Body of pancreas (tissue), 4 donors: ENCODE measurements around the gene MEAF6. TPM values are rescaled to one million over a fixed set of nuclear protein-coding genes. Genes with fewer than 3 reads are reported as not detected.
A peak's percentile ranks its signal among the peaks of the same experiment; 100 is the strongest.

Experiments
- ATAC-seq: fragments of 150-250 bp; one replicate; pipeline ENCODE4 v1.9.1; 2016
- DNase-seq, 4 donors: peaks; one replicate each; pipeline ENCODE4 v3.0.0-alpha.2; 2019
- H3K27ac ChIP-seq, 4 donors: fragments of 200-600 bp; sonication (generic); 1 replicate in 3 of 4; 2 replicates in 1 of 4; pipeline versions ENCODE4 v1.5.1 to v1.6.1; 2016 to 2019; ENCODE audit warnings: mild to moderate bottlenecking in 1 of 4, mixed read lengths in 1 of 4, moderate library complexity in 1 of 4
- H3K27me3 ChIP-seq, 2 donors: fragments of 200-600 bp; sonication (generic); one replicate each; pipeline ENCODE4 v1.6.0; 2016; ENCODE audit warnings: mild to moderate bottlenecking in 1 of 2
- H3K36me3 ChIP-seq, 2 donors: fragments of 200-600 bp; sonication (generic); replicated peaks in 1 of 2; 2 replicates each; pipeline ENCODE4 v1.5.1; 2016; ENCODE audit warnings: low read depth in 2 of 2; ENCODE audit not compliant: insufficient read depth in 1 of 2
- H3K4me1 ChIP-seq: fragments of 200-600 bp; sonication (generic); one replicate; pipeline ENCODE4 v1.6.0; 2016
- H3K4me3 ChIP-seq, 2 donors: fragments of 200-600 bp; sonication (generic); 1 replicate in 1 of 2; 2 replicates in 1 of 2; pipeline ENCODE4 v1.5.1; 2016 to 2019
- H3K9me3 ChIP-seq, 3 donors: fragments of 200-600 bp; sonication (generic); 1 replicate in 2 of 3; 2 replicates in 1 of 3; pipeline ENCODE4 v1.5.1; 2016
- CTCF ChIP-seq, 7 experiments: fragments of 450-650 bp in 4 of 7; fragments of 200-600 bp in 3 of 7; sonication (generic) in 3 of 7; IDR thresholded peaks; one replicate each; pipeline ENCODE4 v1.5.1; 2016 to 2019; ENCODE audit warnings: antibody characterized with exemption in 7 of 7
- POLR2A ChIP-seq, 3 donors: fragments of 450-650 bp; IDR thresholded peaks; one replicate each; pipeline ENCODE4 v1.6.1; 2016; ENCODE audit warnings: antibody characterized with exemption in 3 of 3, mild to moderate bottlenecking in 2 of 3
- WGBS, 2 donors: methylation state at CpG; one replicate each; pipeline ENCODE4 v1.1.5; 2017; 5-methylcytosine and 5-hydroxymethylcytosine counted together
- intact Hi-C: fragments of 100-400 bp; cut with DNase I; formaldehyde crosslinking; loops from one replicate; pipeline ENCODE4 v1.15.1; 2023
- total RNA-seq, 2 donors: library from RNA; depleted of rRNA; stranded (reverse); fragments of >200 nt; gene quantifications; one replicate each; pipeline ENCODE4 v1.1.0, GENCODE V29; 2016

MEAF6 gene
- total RNA-seq, 2 donors from 2014 or later = 36.3 to 43.5 TPM

DNA sequence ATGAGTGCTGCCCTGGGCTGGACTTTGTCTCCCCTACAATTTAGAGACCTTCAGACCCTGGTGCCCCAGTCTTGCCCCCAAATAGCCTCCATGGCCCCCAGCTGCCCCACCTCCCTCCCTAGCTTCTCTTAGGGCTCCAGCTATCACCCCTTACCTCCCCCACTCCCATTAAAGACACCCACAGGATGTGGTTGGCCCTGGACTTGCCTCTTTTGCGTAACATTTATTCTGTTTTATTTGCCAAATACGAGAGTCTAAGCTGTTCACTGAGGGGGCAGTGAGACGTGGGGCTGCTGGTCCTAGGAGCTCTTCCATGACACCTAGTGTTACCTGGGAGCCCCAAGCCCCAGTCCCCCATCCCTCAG is 35.7 kb downstream of the MEAF6 start:
- intact Hi-C loops = no loop called here
- H3K36me3 ChIP-seq = peaks cover 21 to 26% of the 10 kb centered on the region in 2 donors
- H3K27me3 ChIP-seq = no peaks in the 10 kb centered on the region
- H3K4me1 ChIP-seq = peaks cover 82% of the 10 kb centered on the region
- no peak for DNase-seq
- no peaks in the 10 kb centered on the region for H3K9me3 ChIP-seq
- ATAC-seq = no peak
- TF ChIP-seq POLR2A (IDR thresholded peaks at IDR 0.05) (no peak), CTCF (IDR thresholded peaks at IDR 0.05) (no peak)
- peak overlapping the region; percentile 92 to 97 (median 96) for H3K27ac ChIP-seq
- 18 to 21% methylated on average over 3 of the region's 3 CpGs for WGBS, 2 donors
- no peak overlapping the region for H3K4me3 ChIP-seq

DNA sequence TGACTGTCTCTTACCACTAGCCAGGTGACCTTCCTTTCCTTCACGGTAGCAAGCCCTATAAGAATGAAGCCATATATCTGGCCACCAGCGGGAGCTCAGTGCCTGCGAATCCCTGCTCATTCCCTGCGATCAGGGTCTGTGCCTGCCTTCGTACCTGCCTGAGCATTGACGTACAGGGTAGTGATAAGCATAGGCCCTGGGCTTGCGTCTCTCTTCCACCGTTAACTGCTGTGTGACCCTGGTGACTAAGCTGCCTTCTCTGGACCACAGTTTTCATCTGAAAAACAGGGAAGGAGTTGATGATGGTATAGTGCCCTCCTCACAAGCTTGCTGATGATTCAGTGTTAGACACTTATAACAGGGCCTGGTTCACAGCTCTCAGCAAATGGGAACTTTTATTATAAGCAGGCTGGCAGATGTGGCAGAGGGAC is 36.1 kb downstream of the MEAF6 start:
- Histone ChIP-seq H3K9me3 (no peaks in the 10 kb centered on the region), H3K27me3 (no peaks in the 10 kb centered on the region), H3K4me1 (peaks cover 82% of the 10 kb centered on the region), H3K4me3 (no peak overlapping the region), H3K36me3 (peaks cover 21 to 26% of the 10 kb centered on the region in 2 donors), H3K27ac (peak overlapping the region; percentile 92 to 97 (median 96))
- ATAC-seq (no peak), DNase-seq (peak in 2 of 4 donors; percentile 21 to 29)
- intact Hi-C loops = no loop called here
- TF ChIP-seq POLR2A (IDR thresholded peaks at IDR 0.05) (no peak), CTCF (IDR thresholded peaks at IDR 0.05) (no peak)
- WGBS, 2 donors = 48 to 52% methylated on average over 8 of the region's 8 CpGs

GRCh38 chr1:37477946-37478345 is 36.6 kb downstream of the MEAF6 start:
- no peaks in the 10 kb centered on the region for H3K9me3 ChIP-seq
- WGBS, 2 donors = 70 to 74% methylated on average over 4 to 5 of the region's 5 CpGs
- H3K4me3 ChIP-seq = no peak overlapping the region
- TF ChIP-seq POLR2A (IDR thresholded peaks at IDR 0.05) (no peak), CTCF (IDR thresholded peaks at IDR 0.05) (no peak)
- intact Hi-C loops = no loop called here
- ATAC-seq (no peak), DNase-seq (peak in 2 of 4 donors; percentile 20 to 30)
- H3K36me3 ChIP-seq = peaks cover 20 to 23% of the 10 kb centered on the region in 2 donors
- H3K27ac ChIP-seq = peak overlapping the region; percentile 92 to 97 (median 96)
- peaks cover 82% of the 10 kb centered on the region for H3K4me1 ChIP-seq
- H3K27me3 ChIP-seq = no peaks in the 10 kb centered on the region

DNA sequence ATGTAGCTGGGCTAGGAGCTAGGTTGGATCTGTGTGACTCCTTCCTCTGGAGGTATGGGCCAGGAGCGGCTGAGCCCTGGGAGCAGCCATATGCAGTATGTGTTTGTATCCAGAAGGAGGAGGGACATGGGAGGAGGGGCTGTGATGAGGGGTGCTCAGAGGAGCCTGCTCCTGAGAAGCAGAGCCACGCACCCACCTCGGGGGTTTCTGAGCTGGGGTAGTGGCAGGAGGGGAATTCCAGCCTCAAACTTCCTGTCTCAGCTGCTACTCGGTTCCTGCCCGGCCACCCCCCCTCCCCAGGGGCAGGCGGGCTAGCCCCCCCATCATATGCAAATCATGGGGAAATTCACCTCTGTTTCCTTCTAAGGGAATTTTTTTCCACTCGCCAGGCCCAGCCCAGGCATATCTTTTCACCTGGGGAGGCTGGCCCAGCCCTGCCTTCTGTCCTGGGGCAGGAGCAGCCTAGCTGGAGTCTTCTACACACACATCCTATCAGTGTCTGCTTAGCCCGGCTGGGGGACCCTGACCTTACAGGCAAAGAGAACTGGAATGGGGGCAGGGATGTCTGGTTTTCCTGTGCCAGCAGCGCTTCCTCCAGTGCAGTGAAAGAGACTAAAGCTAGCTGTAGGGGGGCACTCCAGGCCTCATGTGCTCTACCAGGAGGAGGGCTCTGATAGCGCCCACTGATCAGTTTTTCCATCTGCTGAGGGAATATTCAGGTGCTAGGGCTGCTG is 37.2 kb downstream of the MEAF6 start:
- Histone ChIP-seq H3K9me3 (no peaks in the 10 kb centered on the region), H3K36me3 (peaks cover 15 to 19% of the 10 kb centered on the region in 2 donors), H3K27ac (peak overlapping the region; percentile 92 to 97 (median 96)), H3K4me3 (no peak overlapping the region), H3K4me1 (peaks cover 82% of the 10 kb centered on the region), H3K27me3 (no peaks in the 10 kb centered on the region)
- intact Hi-C loops = no loop called here
- peak in 2 of 3 donors; percentile 62 to 76 for TF ChIP-seq POLR2A (IDR thresholded peaks at IDR 0.05)
- TF ChIP-seq CTCF (IDR thresholded peaks at IDR 0.05) = no peak
- DNase-seq (peak; percentile 73 to 87 (median 77)), ATAC-seq (peak; percentile 25)
- 4 to 29% methylated on average over 3 to 10 of the region's 10 CpGs for WGBS, 2 donors
